SIG-M5 treated with dmso at 0.1 percent for 504 hours (cell line): ENCODE results near the gene LHFPL6.
A peak's percentile ranks its signal among the peaks of the same experiment; 100 is the strongest.

Source experiments
- DNase-seq: peaks from one replicate; lab custom pipeline; 2025; ENCODE audit not compliant: unreplicated experiment; lab: John Stamatoyannopoulos, UW

LHFPL6 gene

DNA sequence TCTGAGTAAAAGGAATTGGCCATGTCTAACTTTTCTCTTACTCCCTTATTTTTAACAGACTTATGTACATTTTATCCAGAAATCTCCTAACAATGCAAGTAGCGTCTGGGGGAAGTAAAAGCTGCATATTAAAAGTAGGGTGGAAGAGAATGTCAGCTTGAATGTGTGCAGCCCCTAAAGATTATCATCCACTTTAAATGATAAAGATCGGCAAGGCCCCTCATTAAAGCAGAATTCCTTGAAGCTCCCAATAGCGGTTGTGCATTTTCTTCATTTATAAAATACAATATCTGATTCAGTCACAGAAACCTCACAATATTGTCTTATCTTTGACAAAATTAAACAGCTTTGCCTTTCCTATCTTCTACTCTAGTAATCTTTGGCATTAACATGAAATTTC is 184.6 kb downstream of the LHFPL6 start:
- no peak for DNase-seq

DNA sequence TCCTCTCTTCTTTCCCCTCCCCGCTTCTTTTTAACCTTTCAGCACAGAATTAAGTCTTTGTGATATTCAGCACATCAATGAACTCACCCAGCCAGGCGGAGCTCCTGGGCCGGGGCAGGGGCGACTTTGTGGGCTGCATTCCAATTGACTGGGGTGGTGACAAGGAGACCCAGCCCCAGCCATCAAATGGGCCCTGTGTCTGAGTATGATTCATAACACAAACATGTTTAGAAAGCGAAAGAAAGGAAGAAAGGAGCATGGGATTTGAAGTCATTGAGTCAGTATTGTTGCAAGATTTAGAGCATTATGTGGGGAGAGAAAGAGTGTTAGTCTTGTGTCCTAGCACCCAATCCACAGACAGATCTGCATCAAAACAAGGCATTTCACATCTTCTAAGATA is 185.3 kb downstream of the LHFPL6 start:
- DNase-seq, result no peak

DNA sequence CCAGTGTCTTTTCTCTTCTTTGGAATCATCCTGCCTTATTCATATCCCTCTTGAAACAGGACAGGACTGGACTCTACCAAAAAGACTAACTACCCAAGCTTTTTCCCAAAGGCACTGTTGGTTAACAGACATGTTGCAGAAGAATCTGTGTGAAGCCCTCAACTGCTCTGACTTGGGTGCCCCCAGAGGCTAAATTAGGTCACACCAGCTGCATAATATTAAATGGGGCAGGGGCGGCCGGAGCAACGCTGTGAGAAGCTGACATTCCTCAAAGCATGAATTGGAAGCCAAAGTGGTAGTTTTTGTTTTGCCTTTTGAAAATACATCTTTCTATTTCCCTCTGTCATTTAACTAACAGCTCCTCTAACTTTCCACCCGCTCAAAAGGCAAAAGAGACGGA is 185.9 kb downstream of the LHFPL6 start:
- DNase-seq, result no peak

DNA sequence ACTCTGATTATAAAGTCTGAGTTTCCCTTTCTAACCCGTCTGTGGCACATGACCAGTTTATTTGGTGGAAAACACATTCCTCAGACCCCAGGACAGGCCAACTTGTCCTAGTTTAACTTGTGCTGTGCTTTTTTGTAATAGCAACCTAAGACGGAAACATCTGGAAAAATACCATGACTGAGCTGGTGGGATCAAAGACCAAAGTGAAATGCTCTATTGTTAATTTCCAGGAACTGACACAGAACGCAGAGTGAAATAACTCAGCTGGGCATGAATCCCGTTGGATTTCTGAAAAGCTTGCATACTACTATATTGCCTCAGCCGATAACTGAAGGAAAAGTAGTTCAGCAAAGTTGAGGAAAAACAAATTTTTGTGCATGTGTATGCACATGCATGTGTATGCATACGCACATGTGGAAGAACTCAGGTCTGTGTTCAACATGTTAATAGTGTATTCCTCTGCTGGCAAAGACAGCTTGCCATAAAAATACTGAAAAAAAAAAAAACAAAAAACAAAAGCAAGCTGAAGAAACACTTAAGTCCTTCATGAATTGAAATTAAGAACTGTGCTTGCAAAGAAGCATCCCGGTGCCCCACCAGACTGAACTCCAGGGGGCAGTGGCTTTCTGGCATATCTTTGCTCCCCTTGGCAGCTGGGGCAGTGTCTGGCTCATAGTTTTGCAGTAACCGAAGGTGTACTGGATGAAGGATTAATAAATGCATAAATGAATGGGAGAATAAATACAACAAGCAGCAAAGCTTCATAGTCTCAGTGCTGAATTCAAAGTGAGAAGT is 187.8 kb downstream of the LHFPL6 start:
- peak; percentile 11 for DNase-seq

DNA sequence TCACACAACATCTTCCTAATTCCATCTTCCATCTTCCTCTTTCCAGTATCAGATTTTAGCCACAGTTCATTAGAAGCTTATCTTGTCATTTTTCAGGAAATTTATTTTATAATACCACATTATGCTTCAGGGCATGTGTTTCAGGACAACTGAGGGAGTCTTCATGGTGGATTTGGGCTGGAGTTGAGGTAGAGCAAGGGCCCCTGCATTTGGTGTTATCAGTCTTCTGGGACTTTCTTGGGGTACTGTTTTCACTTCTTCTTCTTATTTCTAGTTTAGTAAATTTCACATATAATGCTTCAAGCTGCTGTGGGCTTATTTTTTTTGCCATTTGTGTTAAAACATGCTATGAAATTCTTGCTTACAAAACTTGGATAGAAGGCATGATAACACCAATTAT is 188.7 kb downstream of the LHFPL6 start:
- no peak for DNase-seq

DNA sequence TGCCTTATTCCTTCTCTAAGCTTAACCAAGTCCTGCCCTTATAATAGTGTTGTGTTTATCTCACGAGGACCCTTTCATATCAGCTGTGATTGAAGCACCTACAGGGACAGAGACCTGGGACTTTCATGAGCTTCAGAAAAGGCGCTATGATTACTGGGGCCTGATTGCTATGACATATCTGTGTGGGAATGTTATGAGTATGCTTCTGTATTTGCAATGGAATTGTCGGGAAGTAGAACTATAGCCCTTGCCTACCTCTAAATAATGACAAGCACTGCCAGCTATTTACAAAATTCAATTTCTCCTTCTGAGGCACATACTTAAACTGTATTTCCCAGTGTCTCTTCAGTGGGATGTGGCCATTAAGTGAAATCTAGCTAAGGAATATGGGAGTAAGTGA is 191.5 kb downstream of the LHFPL6 start:
- no peak for DNase-seq

DNA sequence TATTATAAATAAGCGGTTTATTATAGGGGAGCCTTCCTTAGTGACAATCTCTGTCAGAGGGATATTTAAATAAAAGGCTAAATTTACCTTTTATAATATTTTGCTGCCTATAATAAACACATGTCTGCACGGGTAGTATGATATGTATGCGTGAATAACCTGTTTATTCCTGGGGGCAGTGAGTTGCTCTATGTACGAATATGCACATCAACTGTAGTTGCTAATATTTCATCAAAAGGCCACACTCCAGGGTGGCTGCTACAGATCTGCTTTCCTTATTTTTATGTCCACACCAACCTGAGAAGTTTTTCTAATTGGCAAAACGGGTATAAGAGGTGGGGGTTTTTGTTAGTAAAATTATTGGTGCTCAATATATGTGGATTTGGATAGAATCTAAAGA is 192.0 kb downstream of the LHFPL6 start:
- DNase-seq, result no peak

DNA sequence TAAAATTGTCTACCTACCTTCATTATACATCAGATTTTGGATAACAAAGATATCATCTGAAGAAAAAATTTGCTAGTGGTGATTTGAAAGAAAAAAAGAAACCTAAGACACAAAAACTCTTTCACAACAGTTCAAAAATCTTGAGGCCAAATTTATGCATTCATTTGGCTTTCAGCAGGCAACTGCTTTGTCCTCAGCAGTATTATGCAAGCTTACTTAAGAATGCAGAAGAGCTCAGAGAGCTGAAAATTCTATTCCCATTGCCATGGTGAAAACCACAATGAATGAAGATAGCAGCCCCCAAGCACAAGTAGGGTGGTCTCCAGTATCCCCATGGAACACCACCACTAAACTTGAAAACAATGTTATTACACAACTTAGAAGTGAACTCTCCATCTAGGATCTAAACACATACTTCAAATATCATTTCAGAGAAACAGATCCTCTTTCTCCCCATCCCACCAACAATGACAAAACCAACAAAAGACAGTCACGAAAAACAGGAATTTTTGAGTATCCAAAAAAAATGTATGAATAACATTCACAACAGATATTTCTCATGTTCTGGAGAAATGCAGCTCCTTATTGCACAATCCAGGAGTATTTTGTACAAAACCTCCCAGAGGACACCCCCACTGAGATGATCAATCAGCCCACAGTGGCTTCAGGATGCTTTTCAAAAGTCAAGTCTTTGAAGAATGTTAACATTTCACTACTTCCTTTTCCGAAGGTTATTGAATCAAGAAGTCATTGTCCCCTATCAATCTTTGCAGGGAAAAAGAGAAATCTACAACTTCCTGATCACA is 192.7 kb downstream of the LHFPL6 start:
- peak; percentile 76 for DNase-seq

DNA sequence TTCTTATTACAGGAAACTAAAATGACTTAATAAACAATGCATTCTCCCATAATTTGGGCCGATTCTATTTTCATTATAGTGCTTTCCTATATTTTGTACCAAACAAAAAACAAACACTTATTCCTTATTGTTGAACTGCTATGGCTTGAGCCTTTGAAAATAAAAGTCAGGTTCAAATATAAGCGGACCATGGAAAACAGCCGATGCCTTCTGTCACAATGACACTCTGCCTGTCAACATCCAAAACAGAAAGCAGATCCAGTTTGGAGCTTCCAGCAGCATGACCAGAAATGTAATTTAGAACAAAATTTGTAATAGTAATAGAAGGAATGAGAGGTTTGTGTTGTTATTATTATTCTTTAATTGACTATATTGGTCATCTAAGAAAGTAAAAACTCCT is 194.5 kb downstream of the LHFPL6 start:
- DNase-seq, result no peak

DNA sequence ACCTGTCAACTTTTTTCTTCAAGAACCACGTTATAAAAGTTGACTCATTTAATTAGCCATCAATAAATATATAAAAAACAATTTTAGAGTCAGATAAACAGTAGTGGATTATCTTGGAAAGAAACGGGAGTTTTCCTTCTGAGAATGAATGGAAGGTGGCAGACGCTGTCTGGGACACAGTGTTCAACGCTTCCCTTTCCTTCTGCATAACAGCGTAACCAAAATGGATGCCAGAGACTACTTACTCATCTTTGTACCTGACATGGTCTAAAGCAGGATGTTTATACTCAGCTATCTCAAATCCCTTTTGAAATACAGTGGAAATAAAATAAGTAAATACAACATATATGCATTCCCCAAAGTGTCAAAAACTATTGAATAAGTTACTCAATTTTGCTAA is 195.2 kb downstream of the LHFPL6 start:
- no peak for DNase-seq

DNA sequence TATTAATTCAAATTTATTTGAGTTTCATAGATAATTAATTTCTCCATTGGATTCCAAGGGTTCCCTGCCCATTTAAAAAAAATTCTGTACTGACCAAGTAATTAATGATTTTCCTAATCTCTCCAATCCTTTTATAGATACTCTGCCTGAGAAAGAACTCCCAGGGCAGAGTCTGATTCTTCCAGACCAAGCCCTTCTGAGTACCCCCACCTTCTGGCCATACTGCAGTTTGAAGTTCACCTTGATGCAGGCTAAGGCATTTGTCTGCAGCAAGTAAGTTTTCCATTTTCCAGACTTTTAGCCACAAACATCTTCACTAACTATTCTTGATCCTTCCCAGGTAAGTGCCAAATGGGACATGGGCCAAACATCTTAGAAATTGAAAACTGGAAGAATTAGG is 195.9 kb downstream of the LHFPL6 start:
- no peak for DNase-seq

DNA sequence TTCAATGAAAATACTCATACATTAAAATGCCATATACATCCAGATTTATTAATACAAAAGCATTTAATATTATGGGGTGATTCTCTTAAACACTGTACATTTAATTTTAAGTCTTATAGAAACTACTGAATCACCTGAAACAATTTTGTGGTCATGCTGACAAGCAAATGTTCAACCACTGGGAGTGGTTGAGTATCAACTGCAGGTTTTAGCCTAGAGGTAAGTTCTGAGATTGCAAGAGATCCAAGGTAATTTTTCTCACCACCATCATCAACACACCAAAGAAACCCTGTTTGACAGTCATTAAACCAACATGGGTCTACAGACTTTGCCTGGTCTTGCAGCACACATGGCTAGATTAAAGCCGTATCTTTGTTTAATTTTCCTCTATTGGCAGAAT is 196.3 kb downstream of the LHFPL6 start:
- no peak for DNase-seq

DNA sequence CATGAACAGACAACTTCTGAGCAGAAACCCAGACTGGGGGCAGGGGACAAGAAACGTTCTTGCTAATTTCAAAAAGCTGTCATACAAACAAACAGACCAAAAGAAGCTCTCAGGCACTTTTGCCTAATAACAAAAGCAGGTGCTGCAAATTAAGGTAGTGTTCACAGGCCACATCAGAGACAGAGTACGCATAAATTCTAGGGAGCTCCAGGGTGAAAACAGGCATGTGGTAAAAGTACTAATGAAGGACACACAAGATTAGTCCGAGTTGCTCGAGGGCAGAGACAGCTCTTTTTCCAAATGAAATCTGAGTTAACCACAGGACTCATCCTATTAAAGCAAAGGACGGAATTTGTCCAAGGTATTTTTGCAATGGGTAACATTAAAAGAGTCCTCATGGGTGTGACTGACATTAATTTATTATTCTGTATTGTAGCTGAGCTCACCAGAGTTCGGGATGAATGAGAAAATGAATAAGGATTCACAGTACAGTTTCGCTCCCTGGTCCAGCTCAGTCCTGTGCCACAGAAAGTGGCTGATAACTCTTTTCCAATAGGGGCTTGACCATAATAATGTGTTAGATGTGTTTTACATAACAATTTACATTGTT is 197.3 kb downstream of the LHFPL6 start:
- DNase-seq, result no peak

DNA sequence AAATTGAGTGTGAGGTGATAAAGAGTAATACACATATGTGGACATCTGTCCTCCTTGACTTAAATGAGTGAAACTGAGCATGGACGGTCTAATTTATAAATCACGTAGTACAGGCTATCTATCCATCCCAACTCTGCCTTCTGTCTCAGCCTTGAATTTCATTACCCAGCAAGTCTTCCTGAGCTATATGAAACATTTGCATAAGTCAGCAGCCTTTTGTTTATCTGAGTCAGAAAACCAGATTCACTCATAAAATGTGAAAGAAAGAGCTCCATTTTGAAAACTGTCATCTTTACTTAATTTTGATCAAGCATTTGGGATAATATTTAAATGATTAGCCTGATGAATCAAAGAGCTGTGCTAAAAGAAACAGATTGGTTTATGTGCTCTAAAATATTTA is 197.9 kb downstream of the LHFPL6 start:
- DNase-seq, result no peak

DNA sequence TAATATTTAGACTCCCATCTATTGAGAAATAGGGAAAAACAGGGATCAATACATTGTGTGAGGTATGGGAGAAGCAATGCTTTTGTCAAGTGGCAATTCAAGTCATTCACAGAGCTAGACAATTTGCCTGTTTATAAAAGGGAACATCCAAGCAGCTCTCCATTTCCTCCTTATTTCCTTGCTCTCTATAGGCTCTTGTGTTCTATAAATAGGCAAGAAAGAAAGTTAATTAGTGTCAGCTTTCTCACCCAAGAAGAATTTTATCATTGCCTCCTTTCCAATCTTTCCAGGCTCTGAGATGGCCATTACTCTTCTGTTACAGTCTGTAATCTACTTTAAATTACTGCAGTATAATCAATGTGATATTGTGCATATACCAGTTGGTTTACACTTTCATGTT is 199.9 kb downstream of the LHFPL6 start:
- no peak for DNase-seq

DNA sequence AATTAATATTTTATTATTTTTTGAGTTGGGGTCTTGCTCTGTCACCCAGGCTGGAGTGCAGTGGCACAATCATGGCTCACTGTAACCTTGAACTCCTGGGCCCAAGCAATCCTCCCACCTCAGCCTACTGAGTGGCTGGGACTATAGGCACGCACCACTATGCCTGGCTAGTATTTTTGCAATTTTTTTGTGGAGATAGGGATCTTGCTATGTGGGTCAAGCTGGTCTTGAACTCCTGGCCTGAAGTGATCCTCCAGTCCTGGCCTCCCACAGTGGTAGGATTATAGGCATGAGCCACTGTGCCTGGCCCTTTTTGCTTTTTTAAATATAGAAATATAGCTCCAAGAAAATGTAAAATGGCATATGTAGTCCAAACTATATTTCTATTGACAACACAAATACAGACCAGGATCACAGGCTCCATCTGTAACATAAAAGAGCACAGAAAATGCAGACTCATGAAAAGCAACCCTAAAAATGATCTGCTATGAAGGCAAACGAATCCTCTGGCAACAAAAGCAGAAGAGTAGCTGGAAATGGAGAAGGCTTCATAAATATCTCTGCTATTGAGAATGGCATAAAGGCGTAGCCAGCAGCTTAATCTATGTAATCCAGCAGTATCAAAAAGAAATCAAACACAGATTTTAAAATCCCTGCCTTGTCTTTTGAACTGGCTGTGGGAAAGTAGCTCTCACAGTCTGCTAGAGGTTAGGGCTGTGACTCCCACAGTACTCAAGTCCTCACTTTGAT is 200.6 kb downstream of the LHFPL6 start:
- no peak for DNase-seq

DNA sequence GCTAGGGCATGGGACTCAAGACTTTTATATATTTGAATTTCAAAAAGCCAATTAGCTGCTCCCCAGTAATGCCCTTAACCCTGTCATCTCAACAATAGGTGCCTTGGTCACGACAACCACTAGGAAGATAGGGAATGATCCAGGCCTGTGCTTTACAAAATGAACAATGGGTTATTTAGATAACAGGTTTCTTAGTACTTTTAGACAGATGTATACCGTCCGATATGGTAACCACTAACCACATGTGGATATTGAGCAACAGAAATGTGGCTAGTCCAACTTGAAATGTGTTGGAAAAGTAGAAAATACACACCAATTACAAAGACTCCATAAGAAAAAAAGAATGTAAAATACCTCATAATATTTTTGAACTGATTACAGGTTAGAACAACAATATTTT is 201.2 kb downstream of the LHFPL6 start:
- peak; percentile 55 for DNase-seq

DNA sequence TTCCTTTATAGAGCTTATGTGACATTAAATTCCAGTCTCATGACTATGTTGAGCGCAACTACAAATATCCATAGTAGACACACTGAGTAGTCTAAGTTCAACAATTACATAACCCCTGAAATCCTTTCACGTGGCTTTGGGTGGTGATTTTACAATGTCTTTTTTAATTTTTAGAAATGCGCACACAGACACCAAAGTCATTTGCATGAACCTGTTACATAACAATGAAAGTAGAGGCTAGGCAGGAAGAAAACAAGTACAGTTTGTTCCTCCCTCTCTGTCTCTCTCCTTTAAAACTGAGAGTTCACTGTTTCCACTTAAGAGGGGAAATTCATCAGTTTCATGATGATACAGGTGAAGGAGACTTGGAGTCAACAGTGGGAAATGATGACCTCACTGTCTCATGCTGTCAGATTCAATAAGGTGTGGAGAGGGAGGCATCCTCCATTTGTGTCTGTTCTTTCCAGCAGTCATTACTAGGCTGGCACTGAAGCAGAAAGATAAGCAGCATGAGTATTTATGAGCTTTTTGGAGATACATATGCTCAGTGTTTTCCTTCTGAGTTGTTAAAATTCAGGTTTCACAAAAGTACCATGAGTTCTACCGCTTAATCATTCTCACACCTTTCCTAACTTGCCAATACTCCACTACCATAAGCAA is 201.8 kb downstream of the LHFPL6 start:
- DNase-seq, result peak; percentile 74

DNA sequence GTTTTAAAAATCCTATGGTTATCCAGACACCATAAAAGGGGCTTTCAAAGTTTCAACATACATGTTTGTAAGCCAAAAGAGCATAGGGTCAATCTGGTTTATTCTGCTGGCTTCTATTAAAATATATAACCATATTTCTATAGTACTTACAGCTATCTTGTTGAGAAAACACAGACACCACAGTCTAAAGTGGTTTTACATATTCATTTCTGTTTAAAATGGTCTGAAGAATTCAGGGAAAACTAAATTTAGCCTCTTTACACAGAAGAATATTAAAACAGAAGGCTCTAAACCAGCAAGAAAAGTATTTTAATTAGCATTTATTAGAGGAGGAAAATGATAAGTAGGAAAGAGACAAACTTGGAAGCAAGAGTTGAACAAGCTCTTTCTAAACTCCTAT is 203.9 kb downstream of the LHFPL6 start:
- DNase-seq, result no peak

DNA sequence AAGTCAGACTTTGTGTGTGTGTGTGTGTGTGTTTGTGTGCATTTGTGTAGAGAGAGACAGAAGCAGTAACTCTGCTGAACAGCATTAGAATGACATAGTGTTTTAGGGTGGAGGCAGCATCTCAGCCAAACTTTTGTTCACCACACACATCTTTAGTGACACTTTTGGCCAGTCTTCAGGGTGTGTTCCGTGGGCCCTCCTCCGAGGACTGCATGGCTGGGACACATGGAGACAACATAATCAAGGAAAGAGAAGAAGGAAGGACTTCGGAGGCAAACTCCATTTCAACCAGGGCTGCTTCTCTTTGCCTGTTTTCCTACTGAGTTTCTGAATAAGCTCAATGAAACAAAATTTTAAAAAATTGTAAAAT is 205.1 kb downstream of the LHFPL6 start:
- no peak for DNase-seq
